Panc1 (cell line): ENCODE data around the gene TRMT61A.

Source experiments
- CTCF ChIP-seq: fragments of 450-650 bp; IDR thresholded peaks from 2 replicates; pipeline ENCODE4 v1.5.1; 2017; ENCODE audit warnings: mild to moderate bottlenecking
- POLR2AphosphoS5 ChIP-seq: IDR thresholded peaks from 2 replicates; pipeline ENCODE4 v1.6.1; 2012; ENCODE audit warnings: mild to moderate bottlenecking, low read depth, low read length, moderate library complexity
- REST ChIP-seq, 2 experiments: IDR thresholded peaks; 2 replicates each; pipeline ENCODE4 v1.6.1; 2011 to 2012; ENCODE audit warnings: low read depth in 2 of 2, control low read depth in 1 of 2, low read length in 1 of 2, mild to moderate bottlenecking in 1 of 2, moderate library complexity in 1 of 2; ENCODE audit not compliant: insufficient read depth in 1 of 2
- SIN3A ChIP-seq: IDR thresholded peaks from 2 replicates; pipeline ENCODE4 v1.6.1; 2012; ENCODE audit warnings: low read depth, mild to moderate bottlenecking, low read length, moderate library complexity, borderline replicate concordance; ENCODE audit not compliant: insufficient read depth
- TCF7L2 ChIP-seq: IDR thresholded peaks from 2 replicates; pipeline ENCODE4 v1.6.1; 2011; ENCODE audit warnings: mild to moderate bottlenecking, low read depth, low read length, inconsistent platforms

GRCh38 chr14:103545219-103545914 is 16.4 kb downstream of the TRMT61A start:
- TF ChIP-seq CTCF = no peak
- no peak for TF ChIP-seq SIN3A
- no peak for TF ChIP-seq POLR2AphosphoS5
- no peak for TF ChIP-seq REST (IDR thresholded peaks at IDR 0.05; ENCODE audit: insufficient read depth in 1 of 2, low read depth in 2 of 2, low read length in 1 of 2)
- no peak for TF ChIP-seq TCF7L2
